ENCODE measurements around the gene SIN3A. TPM values are rescaled to one million over a fixed set of nuclear protein-coding genes. Genes with fewer than 3 reads are reported as not detected.

SIN3A gene
- total and polyA plus RNA-seq, 8 donors, result 8.4 to 61.9 (median 27.5) TPM

- intact Hi-C loops (cut with DNase I; ENCODE audit: low total_unique reads), result no loop called here
- H3K9me3 ChIP-seq, result no peaks in the 10 kb centered on the region
- peak within 1 kb of the TSS; percentile 96 to 100 (median 99) for H3K27ac ChIP-seq
- WGBS, 5 donors, result 0 to 1% (median 0%) methylated on average over 29 to 67 of the region's 67 CpGs
- H3K27me3 ChIP-seq, result no peaks in the 10 kb centered on the region
- H3K36me3 ChIP-seq, result peaks cover 45 to 78% (median 67%) of the 10 kb centered on the region in 4 donors
- peak; percentile 98 to 99 for DNase-seq
- TF ChIP-seq POLR2A (IDR thresholded peaks at IDR 0.05) (peak in 2 of 4 donors; percentile 54 to 88), EP300 (IDR thresholded peaks at IDR 0.05) (no peak), CTCF (IDR thresholded peaks at IDR 0.05) (peak in 4 of 7 experiments; percentile 47 to 82 (median 68)), POLR2AphosphoS5 (IDR thresholded peaks at IDR 0.05) (peak; percentile 68 to 99 (median 98))
- H3K4me3 ChIP-seq, result peak within 1 kb of the TSS; percentile 82 to 90 (median 88)
- peaks cover 19 to 30% (median 26%) of the 10 kb centered on the region in 4 donors for H3K4me1 ChIP-seq
These were observed 83.4 kb downstream of the SIN3A start, which contains the start of gene MAN2C1 for GRCh38 chr15:75367913-75368688. Gene MAN2C1, minus strand, starts transcription at chr15:75368607. Its CDS starts 24 bp downstream, at chr15:75368583.

- TF ChIP-seq EP300 (IDR thresholded peaks at IDR 0.05) (no peak), CTCF (IDR thresholded peaks at IDR 0.05) (peak in 1 of 7 experiments; percentile 60), POLR2A (IDR thresholded peaks at IDR 0.05) (no peak)
- 27 to 43% (median 34%) methylated on average over 7 of the region's 7 CpGs for WGBS, 5 donors
- no peak for DNase-seq
- Histone ChIP-seq H3K4me3 (peak overlapping the region; percentile 82 to 90 (median 88)), H3K36me3 (peaks cover 42 to 78% (median 67%) of the 10 kb centered on the region in 4 donors), H3K27me3 (no peaks in the 10 kb centered on the region), H3K4me1 (peaks cover 19 to 30% (median 26%) of the 10 kb centered on the region in 4 donors), H3K27ac (peak overlapping the region in 4 of 5 donors; percentile 99 to 100 (median 100)), H3K9me3 (no peaks in the 10 kb centered on the region)
- intact Hi-C loops (cut with DNase I; ENCODE audit: low total_unique reads), result no loop called here
These were observed 84.0 kb downstream of the SIN3A start for GRCh38 chr15:75367406-75367912.

GRCh38 chr15:75367006-75367405 is 84.5 kb downstream of the SIN3A start:
- intact Hi-C loops (cut with DNase I; ENCODE audit: low total_unique reads), result no loop called here
- H3K27me3 ChIP-seq, result no peaks in the 10 kb centered on the region
- H3K9me3 ChIP-seq, result no peaks in the 10 kb centered on the region
- peaks cover 39 to 78% (median 67%) of the 10 kb centered on the region in 4 donors for H3K36me3 ChIP-seq
- no peak for DNase-seq
- TF ChIP-seq POLR2A (IDR thresholded peaks at IDR 0.05) (no peak), CTCF (IDR thresholded peaks at IDR 0.05) (no peak)
- peak overlapping the region in 4 of 5 donors; percentile 99 to 100 (median 100) for H3K27ac ChIP-seq
- H3K4me3 ChIP-seq, result no peak overlapping the region
- peaks cover 19 to 30% (median 26%) of the 10 kb centered on the region in 4 donors for H3K4me1 ChIP-seq

- peaks cover 38 to 78% (median 67%) of the 10 kb centered on the region in 4 donors for H3K36me3 ChIP-seq
- TF ChIP-seq POLR2AphosphoS5 (IDR thresholded peaks at IDR 0.05) (no peak), POLR2A (IDR thresholded peaks at IDR 0.05) (no peak), EP300 (IDR thresholded peaks at IDR 0.05) (no peak), CTCF (IDR thresholded peaks at IDR 0.05) (no peak)
- no peak overlapping the region for H3K4me3 ChIP-seq
- H3K27me3 ChIP-seq, result no peaks in the 10 kb centered on the region
- no peak overlapping the region for H3K27ac ChIP-seq
- 94 to 95% (median 95%) methylated on average over 3 of the region's 3 CpGs for WGBS, 5 donors
- intact Hi-C loops (cut with DNase I; ENCODE audit: low total_unique reads), result no loop called here
- no peak for DNase-seq
- peaks cover 19 to 30% (median 26%) of the 10 kb centered on the region in 4 donors for H3K4me1 ChIP-seq
- H3K9me3 ChIP-seq, result no peaks in the 10 kb centered on the region
These were observed 85.3 kb downstream of the SIN3A start for GRCh38 chr15:75366163-75366562.

Data from stomach (tissue), 9 donors.